Measurements from ENCODE around the gene GRIP2.

Gene GRIP2

DNA sequence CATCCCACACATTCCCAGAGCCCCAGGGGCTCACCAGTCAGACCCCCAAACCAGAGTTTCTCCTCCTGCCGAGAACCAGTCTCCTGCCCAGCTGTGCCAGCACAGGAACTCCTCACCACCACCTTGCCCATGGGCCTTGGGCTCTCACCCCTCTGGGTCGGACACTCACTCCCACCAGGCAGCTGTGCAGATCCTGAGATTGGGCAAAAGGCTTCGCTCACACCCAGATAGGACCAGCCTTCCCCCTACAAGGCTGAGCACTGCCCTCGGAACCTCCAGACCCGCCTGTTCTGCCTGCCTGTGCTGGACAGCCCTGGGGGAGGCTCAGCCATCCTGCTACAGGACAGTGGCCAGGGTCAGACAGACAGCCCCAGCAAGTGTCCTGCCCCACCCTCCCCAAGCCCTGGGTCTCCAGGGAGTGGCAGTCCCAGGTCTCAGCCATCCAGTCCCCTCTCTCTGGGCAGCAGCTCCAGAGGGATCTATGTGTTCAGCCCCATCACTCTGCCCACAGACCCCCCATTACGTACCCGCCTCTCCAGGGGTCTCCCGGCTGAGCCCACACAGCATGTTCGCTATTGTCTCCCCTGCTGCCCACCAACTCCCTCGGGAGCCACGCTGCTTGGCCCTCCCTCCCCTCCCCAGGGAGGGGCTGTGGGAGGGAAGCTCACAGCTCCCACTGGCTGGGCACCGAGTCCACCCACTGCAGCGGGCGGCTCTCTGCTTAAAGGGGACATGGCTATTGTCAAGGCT, at the start of gene GRIP2:
TSS of gene GRIP2 (minus strand) at position 601 of the 750 bp plus-strand sequence. CDS start at position 567, 34 bp downstream.
- no peak for DNase-seq (ENCODE audit: low spot score)

GRCh38 chr3:14588425-14589112, 48.4 kb upstream of the GRIP2 start:
- no peak for DNase-seq (ENCODE audit: low spot score)

DNA sequence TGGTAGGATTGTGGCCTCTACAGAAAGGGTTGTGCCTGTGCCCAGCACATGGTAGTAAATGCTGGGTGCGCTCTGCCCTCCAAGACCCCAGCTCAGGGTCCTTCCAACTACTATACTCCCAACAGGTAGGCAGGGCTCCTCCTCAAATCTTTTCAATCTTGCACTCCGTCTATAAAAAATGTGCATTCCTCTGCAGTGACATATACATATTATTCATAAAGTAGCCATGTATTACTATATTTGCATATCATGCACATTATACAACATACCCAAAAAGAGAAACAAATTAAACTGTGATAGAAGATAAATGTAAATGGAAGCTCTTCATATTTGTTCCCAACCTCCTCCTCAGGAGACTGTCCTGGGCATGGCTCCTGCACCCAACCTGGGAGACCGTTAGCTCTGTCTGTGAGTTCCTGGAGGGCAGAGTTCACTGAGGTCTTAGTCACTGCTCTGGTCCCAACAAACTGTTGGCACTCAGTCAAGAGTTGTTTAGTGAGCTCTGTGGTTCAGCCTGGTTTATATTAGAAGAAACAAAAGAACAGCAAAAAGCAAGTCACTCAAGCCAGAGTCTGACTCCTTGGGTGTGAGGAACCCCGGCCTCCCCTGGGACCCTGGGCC, 47.7 kb upstream of the GRIP2 start:
- DNase-seq (ENCODE audit: low spot score), result no peak

DNA sequence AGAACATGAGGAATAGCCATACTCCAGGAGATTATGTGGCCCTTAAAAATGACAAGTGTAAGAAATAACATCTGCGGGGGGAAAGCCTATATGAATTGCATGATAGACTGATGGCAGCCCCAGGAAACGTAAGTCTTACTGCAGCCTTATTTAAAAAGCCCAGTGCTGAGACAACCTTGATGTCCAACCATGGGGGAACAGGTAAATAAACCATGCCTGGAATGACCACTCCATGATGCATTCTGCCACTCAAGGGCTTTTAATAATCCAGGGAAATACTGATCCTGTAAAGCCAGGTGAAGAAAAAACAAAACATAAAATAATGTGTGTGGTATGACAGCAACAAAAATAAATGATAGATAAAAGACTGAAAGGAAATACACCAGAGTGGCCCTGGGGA, 46.5 kb upstream of the GRIP2 start:
- DNase-seq (ENCODE audit: low spot score), result no peak

DNA sequence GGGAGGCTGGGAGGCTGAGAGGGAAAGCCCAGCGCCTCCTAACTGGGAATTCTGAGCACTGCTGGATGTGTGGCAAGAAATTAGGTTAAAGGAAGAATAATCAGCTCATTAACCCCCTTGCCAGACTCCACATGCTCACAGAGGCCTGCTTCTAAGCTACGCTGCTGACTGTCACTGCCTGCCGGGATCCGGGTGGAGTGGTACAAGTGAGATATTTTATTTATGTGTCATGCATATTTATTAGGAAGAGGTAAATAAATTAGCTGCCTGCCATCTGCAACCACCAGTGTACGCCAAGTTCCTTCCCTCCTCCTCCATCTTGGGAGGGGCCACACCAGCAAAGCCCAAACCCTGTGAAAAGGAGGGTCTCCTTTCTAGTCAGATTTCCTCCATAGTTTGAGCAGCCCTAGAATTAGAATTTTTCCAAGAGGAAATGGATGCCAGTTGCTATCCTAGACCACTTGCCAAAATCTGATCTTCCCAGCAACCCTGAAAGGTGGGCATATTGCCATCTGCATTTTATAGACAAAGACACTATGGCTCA, 43.5 kb upstream of the GRIP2 start:
- no peak for DNase-seq (ENCODE audit: low spot score)

DNA sequence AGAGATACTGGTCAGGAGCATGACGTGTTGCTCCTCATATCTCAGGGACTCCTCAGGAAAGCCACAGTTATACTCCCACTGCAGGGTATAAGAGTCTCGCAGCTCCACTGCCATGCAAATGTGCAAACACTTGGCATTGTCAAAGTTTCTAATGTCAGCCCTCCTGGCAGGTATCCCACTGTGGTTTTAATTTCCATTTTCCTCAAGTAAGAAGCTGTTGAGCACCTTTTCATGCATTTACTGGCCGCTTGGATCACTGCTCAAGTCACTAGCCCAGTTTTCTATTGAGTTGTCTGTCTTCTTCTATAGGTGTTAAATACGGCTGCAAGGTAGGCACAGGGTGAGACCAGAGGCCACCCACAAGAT, 41.9 kb upstream of the GRIP2 start:
- no peak for DNase-seq (ENCODE audit: low spot score)

- no peak for DNase-seq (ENCODE audit: low spot score)
Measured at GRCh38 chr3:14581334-14582044, 41.3 kb upstream of the GRIP2 start.

DNA sequence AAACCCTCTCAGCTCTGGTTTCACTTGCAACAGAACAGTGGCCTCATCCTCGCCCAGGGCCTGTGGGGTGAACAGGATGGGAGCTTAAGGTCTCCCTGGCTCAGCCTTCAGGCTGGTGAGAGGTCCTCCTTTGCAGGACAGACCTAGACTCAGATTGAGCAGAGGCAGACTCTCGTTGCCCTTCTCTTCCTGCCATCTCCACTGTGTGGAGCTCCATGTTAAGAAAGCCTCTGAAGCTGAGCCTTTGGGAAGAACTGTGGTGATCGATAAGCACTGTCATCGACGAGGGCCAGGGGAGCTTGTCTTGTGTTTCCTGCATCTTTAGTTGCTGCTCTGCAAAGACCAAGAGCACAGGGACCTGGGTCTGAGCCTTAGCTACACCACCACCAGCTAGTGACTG, 37.8 kb upstream of the GRIP2 start:
- DNase-seq (ENCODE audit: low spot score), result no peak

DNA sequence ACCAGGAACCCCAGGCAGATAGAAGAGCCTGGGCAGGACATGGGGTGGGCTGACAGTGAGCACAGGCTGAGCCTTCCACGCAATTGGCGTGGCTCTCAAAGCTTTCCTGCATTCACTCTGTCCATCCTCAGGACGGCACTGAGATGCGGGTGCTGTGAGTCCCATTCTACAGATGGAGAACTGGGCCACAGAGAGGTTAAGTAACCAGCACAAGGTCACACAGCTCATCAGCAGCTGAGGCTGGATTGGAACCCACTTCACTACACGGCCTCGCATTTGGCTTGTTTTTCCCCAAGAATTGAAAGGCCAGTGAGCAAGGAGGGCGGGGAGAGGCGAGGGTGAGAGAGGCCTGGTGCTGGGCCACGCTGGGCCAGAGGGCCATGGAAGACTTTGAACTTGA, 36.0 kb upstream of the GRIP2 start:
- no peak for DNase-seq (ENCODE audit: low spot score)

GRCh38 chr3:14574183-14574582, 34.0 kb upstream of the GRIP2 start:
- no peak for DNase-seq (ENCODE audit: low spot score)

- DNase-seq (ENCODE audit: low spot score), result no peak
Measured at GRCh38 chr3:14573706-14574105, 33.6 kb upstream of the GRIP2 start.

DNA sequence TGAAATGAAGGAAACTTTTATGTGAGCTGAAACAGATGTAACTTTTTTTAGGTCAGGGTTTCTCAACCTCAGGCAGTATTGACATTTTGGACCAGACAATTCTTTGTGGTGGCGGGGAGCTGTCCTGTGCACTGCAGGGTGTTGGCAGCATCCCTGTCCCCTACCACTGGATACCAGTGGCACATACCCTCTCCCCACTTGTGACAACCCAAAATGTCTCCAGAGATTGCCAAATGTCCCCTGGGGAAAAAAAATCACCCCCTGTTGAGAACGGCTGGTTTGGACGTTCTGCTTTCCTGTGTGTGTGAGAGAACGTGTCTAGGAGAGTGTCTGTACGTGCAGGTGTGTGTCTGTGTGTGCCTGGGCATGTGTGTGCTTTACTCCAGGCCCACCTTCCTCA, 30.7 kb upstream of the GRIP2 start:
- DNase-seq (ENCODE audit: low spot score), result no peak

DNA sequence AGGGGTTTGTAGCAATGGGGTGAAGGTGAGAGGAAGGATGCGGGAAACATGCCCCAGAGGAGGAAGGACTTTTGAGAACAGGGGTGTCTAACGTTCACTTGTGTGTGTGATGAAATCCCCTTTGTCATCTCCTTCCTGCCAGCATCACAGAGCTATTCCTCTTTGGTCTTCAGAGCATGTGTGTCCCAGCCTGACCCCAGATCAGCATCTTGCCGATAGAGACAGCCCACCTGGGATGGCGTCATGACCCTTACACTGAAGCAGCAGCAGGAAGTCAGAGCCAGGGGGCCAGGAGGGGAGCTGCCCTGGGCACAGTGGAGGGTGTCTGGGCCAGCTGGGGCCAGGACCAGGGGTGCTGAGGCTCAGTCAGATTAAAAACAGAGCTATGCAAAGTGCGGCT, 29.9 kb upstream of the GRIP2 start:
- peak; percentile 38 for DNase-seq (ENCODE audit: low spot score)

GRCh38 chr3:14569474-14570000, 29.4 kb upstream of the GRIP2 start:
- DNase-seq (ENCODE audit: low spot score), result no peak

DNA sequence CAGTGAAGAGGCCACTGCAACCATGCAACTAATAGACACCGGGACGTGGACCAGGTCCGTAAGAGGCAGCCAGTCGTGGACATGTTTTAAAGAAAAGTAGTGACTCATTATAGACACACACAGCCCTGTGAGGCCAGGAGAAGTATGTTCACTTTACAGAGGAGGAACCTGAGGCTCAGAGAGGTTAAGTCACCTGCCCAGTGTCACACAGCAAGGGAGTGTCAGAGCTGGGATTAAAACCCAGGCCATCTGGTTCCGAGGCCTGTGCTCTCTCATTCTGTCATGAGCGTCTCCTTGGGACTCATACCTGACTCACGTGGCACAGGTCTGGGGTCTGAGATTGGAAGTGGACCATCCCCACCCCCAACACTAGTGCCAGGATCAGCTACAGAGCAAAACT, 28.1 kb upstream of the GRIP2 start:
- no peak for DNase-seq (ENCODE audit: low spot score)

DNA sequence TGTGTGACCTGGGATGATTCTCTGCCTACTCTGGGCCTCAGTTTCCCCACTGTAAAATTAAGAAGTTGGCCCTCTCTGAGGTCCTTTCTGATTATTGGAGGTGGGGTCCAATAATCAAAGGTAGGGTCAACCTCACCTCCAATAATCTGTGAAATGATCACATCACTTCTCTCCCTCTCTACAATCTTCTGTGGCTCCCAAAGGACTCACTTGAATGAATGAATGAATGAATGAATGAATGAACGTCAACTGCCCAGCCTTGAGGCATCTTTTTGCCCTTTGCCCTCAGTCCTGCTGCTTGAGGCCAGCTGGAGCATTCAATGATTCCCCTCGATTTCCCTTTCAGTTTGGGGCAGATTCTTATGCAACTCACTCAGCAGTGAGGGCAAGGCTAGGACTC, 26.7 kb upstream of the GRIP2 start:
- DNase-seq (ENCODE audit: low spot score), result no peak

GRCh38 chr3:14565868-14566588, 25.9 kb upstream of the GRIP2 start:
- no peak for DNase-seq (ENCODE audit: low spot score)

GRCh38 chr3:14564741-14565140, 24.6 kb upstream of the GRIP2 start:
- no peak for DNase-seq (ENCODE audit: low spot score)

DNA sequence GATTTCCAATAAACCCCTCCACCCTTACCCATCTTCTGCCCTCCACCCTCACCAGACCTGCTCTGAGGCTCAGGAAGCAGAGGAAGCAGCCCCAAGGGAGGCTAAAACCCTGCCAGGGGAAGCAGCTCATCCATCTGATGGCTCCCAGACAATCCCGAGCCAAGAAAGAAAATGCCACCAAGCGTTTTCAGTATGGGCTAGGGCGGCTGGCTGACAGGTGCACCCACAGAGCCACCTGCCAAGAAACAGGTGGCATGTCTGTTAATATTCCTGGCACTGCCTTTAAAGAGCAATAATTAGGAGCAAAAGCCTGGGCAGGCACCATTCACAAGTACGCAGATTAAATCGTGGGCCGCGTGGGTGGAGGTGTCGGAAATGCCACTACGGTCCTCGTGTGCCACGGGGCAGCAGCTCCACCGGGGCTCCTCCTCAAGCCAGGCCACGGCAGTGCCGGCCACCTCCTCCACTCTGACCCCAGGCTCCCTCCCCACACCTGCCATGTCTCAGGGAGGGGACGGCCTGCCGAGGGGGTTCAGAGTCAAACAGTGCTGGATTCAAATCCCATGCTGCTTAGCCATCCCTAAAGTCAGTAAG, 23.9 kb upstream of the GRIP2 start:
- no peak for DNase-seq (ENCODE audit: low spot score)

DNA sequence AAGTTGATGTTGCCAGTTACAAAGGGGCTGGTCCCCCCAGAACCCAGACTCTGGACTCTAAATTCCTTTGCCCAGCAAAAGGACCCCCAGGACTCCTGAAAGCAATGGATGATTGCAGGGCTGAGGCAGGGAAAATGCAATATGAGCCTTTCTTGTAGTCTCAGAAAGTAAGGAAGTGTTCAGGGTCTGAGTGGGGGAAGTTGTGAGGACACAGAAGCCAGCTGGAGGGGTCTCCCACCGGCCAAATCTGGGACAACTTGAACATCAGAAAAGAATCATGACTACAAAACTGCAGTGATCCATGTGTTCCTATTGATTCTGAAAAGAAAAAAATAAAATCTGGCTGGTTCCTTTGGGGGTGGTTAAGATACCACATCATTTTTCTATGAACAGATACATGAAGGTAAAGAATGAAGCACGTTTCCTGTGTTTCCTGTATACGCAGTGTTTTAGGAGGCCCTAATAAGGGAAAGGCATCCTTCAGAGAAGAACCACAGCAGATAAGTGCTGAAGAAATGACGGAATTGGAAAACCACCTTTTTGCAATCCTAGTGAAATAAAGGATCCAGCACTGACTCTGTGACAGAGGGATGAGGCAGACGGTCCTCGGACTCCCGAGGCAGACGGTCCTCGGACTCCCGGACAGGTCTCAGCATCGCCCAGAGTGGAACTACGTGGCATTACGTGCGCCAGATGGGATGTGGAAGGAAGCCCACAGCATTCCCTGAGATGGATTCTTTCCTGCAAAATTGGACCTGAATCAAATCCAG, 22.2 kb upstream of the GRIP2 start:
- no peak for DNase-seq (ENCODE audit: low spot score)

Data from NAMALWA (cell line).